GM12865 (cell line): Measurements from ENCODE around the gene GRB10.

Source experiments
- DNase-seq: peaks from one replicate; pipeline ENCODE4 v3.0.0; 2010; ENCODE audit warnings: low read depth
- H3K4me3 ChIP-seq: 2 replicates; pipeline ENCODE4 v1.5.1; 2011; ENCODE audit warnings: mild to moderate bottlenecking, low read depth, low read length, control low read depth
- TF ChIP-seq, protein P1 (sequence below): IDR thresholded peaks from 2 replicates; pipeline ENCODE4 v1.5.1; 2011; ENCODE audit warnings: low read length, control low read depth, low read depth, inconsistent platforms; ENCODE audit not compliant: insufficient read depth; ENCODE audit errors: missing control alignments

GRB10 gene

DNA sequence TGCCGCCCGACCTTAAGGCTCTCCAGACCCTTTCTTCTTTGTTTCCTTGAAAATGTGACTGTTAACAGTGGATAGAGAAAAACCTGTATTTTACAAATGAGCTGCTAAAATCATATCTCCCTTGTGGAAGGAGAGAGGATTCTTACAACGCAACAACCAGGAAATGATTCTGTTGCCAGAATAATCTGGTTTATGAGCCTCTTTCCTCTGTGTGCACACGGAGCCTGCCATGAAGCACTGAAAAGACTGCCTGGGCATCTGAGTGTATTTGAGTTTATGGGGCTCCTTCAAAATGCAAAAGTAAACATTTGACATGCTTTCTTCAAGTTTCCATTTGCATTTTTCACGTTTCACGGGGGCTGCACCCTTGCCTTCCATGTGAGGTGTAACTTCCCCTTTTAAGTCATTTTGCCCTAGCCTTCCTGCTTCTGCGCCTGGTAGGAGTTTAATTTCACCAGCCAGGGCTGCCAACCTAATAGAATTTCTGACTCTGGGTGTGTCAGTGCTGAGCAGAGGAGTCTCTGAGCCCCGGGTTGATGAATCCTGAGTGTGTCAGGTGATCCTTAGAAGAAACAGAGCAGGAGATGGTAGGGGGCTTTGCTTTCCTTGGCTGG, 101.2 kb downstream of the GRB10 start:
- TF ChIP-seq, protein P1, sequence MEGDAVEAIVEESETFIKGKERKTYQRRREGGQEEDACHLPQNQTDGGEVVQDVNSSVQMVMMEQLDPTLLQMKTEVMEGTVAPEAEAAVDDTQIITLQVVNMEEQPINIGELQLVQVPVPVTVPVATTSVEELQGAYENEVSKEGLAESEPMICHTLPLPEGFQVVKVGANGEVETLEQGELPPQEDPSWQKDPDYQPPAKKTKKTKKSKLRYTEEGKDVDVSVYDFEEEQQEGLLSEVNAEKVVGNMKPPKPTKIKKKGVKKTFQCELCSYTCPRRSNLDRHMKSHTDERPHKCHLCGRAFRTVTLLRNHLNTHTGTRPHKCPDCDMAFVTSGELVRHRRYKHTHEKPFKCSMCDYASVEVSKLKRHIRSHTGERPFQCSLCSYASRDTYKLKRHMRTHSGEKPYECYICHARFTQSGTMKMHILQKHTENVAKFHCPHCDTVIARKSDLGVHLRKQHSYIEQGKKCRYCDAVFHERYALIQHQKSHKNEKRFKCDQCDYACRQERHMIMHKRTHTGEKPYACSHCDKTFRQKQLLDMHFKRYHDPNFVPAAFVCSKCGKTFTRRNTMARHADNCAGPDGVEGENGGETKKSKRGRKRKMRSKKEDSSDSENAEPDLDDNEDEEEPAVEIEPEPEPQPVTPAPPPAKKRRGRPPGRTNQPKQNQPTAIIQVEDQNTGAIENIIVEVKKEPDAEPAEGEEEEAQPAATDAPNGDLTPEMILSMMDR = no peak
- H3K4me3 ChIP-seq = no peak overlapping the region
- no peak for DNase-seq

DNA sequence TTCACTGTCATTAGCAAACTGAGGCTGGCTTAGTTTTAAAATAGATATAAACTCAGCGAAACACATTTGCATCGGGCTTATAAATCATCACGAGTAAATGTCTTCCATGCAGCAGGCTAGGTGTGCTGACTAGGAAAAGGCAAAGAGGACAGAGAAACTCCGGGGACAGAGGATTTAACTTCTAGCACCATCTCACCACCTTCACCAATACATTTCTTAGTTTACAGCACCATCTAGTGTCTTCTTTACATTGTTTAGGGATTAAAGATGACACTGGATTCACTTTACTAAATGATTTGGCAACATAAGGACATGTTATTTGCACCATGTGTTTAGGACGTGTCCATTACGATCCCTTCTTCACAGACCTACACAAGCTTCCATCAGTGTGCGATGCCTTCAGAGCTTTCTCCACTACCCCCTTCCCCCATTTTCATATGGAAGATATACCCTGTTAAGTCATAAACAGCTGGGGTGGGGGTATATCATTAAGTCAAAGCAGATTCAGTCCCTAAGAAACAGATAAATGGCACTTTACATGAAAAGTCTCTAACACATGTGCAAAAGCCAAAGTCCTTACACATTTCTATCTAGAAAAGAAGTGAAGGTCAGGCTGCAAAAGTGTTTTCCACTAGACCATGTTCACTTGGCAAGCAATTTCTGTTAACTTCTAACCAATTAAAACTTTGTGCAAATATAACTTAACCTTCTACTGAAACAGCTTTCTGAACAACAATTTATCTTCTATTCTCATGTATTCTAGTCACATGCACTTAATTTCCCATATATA, 103.3 kb downstream of the GRB10 start:
- DNase-seq = peak; percentile 47
- no peak overlapping the region for H3K4me3 ChIP-seq
- TF ChIP-seq, protein P1 = peak; percentile 20

DNA sequence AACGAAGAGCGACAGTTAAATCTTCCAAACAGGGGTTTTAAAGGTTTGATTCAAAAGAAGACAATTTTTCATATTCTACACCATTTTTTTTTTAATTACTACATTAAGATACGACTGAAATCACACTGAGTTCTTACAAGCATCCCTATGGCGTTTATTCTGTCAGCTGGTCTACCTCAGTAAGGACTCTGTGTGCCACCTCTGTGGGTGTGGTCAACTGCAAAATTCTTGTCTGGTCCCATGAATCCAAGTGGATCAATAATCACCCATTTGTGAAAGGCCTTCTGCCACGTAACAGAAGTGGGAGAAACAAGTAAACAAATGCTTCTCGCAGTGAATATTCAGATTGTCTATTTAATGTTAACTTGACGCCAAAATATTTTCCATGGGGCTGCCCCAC, 104.1 kb downstream of the GRB10 start:
- no peak for DNase-seq
- no peak overlapping the region for H3K4me3 ChIP-seq
- TF ChIP-seq, protein P1 = no peak

DNA sequence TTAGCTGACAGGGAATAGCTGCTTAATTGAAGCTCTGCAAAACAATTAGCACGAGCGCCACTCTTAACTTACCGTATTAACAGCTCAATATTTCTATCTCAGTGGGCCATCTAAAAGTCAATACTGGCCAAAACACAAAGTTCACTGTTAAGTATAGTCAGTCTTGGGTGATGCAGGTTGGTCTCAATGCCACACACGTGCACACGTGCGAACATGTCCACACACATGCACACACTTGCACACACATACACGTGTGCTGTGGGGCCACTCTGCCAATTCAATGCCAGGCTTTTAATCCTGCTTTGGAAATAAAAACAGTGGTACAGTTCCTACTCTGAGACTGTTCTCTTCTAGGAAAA, 105.1 kb downstream of the GRB10 start:
- no peak for DNase-seq
- TF ChIP-seq, protein P1 = no peak
- no peak overlapping the region for H3K4me3 ChIP-seq

DNA sequence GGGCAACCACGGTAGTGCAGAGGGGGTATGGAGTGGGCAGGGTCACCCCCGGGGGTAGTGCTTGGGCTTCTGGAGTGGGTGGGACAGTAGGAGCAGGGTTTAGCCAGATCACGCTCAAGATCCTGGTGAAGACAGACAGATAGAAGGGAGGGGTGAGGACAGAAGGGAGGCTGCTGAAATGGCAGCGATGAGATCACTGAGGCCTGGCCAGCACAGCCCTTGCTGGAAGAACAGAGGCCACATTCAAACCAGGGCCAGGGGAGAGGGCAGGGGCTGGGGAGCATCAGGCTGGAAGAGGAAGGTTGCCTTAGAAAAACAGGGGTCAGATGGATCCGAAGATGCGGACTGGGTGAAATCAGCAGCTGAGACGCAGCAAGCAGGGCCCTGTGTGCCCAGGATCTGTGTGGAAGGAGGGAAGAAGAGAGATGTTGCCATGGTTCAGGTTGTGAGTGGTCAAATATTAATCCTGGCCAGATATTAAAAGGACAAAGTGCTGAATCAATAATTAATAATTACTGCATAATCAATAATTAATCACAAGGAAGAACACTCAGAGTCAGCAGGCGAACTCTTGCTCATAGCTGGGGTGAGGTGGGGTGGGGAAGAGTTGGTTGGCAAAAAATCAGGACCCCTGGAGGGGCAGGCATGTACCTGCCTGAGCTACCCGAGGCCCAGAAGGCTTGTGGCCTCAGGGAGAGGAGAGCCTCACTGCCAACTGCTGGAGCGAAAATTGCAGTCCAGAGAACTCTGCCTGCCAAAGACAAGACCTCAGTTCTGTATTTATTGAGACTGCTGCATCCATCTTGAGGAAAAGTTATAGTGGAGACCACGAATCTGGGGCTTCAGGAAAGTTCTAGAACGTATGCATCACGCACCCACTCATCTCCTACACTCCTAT, 105.7 kb downstream of the GRB10 start:
- TF ChIP-seq, protein P1 = no peak
- no peak for DNase-seq
- no peak overlapping the region for H3K4me3 ChIP-seq

DNA sequence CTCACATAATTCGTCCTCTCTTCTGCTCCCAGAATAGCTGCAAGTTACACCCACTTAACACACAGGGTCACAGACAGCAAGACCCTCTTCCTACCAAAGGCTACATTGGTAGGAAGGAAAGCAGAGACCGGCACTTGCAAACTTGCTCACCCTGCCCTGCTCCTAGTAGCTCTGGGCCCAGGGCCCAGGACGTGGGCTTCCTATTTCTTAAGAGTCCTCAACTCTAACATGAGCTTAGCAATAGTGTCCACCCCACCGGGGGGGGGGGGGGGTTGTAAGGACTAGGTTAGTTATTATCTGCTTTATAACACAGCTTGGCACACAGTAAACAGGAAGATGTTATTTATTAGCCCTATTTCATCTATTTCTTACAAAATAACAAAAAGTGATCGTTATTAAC, 106.6 kb downstream of the GRB10 start:
- H3K4me3 ChIP-seq = no peak overlapping the region
- TF ChIP-seq, protein P1 = no peak
- DNase-seq = no peak
